Endothelial cell of umbilical vein (primary cell): ENCODE data around the gene SHISA8. TPM values are rescaled to one million over a fixed set of nuclear protein-coding genes. Genes with fewer than 3 reads are reported as not detected.

Experiments used
- BruUV-seq: library from RNA; stranded (reverse); fragments of 400-500 nt; replicated peaks from 2 replicates; lab custom pipeline; 2021; lab: Mats Ljungman, UMichigan
- CTCF ChIA-PET: fragments of 300-600, 350-600 bp; sonication (Branson Sonifier 250); formaldehyde crosslinking; loops from one replicate; lab custom pipeline; 2021; ENCODE audit warnings: antibody characterized with exemption, inconsistent platforms; lab: Charles Lee
- POLR2A ChIA-PET: fragments of 300-600, 350-600 bp; sonication (Branson Sonifier 250); formaldehyde crosslinking; loops from one replicate; lab custom pipeline; 2021; ENCODE audit warnings: antibody characterized with exemption, inconsistent platforms; lab: Charles Lee
- DNase-seq: peaks from one replicate; pipeline ENCODE4 v3.0.0-alpha.2; 2011; ENCODE audit warnings: low read depth, low spot score
- FAIRE-seq: peaks from 2 replicates; lab custom pipeline; 2011; peaks lifted over from hg19 to GRCh38; lab: Jason Lieb, UNC
- H2AFZ ChIP-seq: 2 replicates; pipeline ENCODE4 v1.6.0; 2012; ENCODE audit warnings: low read depth, low read length, control low read depth, inconsistent platforms
- H3K27ac ChIP-seq: 2 replicates; pipeline ENCODE4 v1.5.1; 2011; ENCODE audit warnings: low read depth, mild to moderate bottlenecking, control low read depth, low read length, moderate library complexity; ENCODE audit not compliant: insufficient read depth
- H3K27me3 ChIP-seq, 2 experiments: 2 replicates each; pipeline versions ENCODE4 v1.6.0 to v1.6.1; 2011; ENCODE audit warnings: low read length in 2 of 2, mixed read lengths in 1 of 2; ENCODE audit not compliant: control insufficient read depth in 2 of 2, insufficient read depth in 2 of 2
- H3K36me3 ChIP-seq, 2 experiments: 2 replicates in 1 of 2; 3 replicates in 1 of 2; pipeline ENCODE4 v1.5.1; 2011; ENCODE audit warnings: low read length in 2 of 2, mild to moderate bottlenecking in 1 of 2, moderate library complexity in 1 of 2; ENCODE audit not compliant: control insufficient read depth in 2 of 2, insufficient read depth in 2 of 2; ENCODE audit errors: extremely low read depth in 1 of 2
- H3K4me1 ChIP-seq: 3 replicates; pipeline ENCODE4 v1.5.1; 2011; ENCODE audit warnings: mild to moderate bottlenecking, low read length; ENCODE audit not compliant: control insufficient read depth, insufficient read depth; ENCODE audit errors: extremely low read depth
- H3K4me2 ChIP-seq: 2 replicates; pipeline ENCODE4 v1.6.1; 2011; ENCODE audit warnings: low read length, control low read depth, mixed read lengths; ENCODE audit not compliant: insufficient read depth
- H3K4me3 ChIP-seq, 3 experiments: fragments of 200-600 bp in 1 of 3; sonication (generic), shearing (Covaris generic) in 1 of 3; replicated peaks in 1 of 3; 2 replicates each; pipeline ENCODE4 v1.5.1; 2011 to 2016; ENCODE audit warnings: control low read depth in 3 of 3, low read length in 3 of 3, mild to moderate bottlenecking in 2 of 3, inconsistent platforms in 1 of 3, low read depth in 1 of 3, moderate library complexity in 1 of 3; ENCODE audit not compliant: insufficient read depth in 1 of 3
- H3K79me2 ChIP-seq: 2 replicates; pipeline ENCODE4 v1.6.0; 2012; ENCODE audit warnings: low read length, inconsistent platforms; ENCODE audit not compliant: control insufficient read depth, insufficient read depth
- H3K9ac ChIP-seq: replicated peaks from 2 replicates; pipeline ENCODE3; 2011; ENCODE audit warnings: low read length, control low read depth; ENCODE audit not compliant: insufficient read depth; ENCODE audit errors: extremely low read depth
- H3K9me1 ChIP-seq: replicated peaks from 3 replicates; pipeline ENCODE4 v1.6.0; 2011; ENCODE audit warnings: mild to moderate bottlenecking, low read length; ENCODE audit not compliant: control insufficient read depth, insufficient read depth; ENCODE audit errors: extremely low read depth
- H3K9me3 ChIP-seq: replicated peaks from 2 replicates; pipeline ENCODE4 v1.5.1; 2012; ENCODE audit warnings: low read length, inconsistent platforms; ENCODE audit not compliant: control insufficient read depth, insufficient read depth
- H4K20me1 ChIP-seq: replicated peaks from 2 replicates; pipeline ENCODE3; 2011; ENCODE audit warnings: mild to moderate bottlenecking, low read length; ENCODE audit not compliant: control insufficient read depth, insufficient read depth; ENCODE audit errors: extremely low read depth
- EZH2 ChIP-seq: IDR thresholded peaks from 2 replicates; pipeline ENCODE4 v1.6.1; 2012; ENCODE audit warnings: borderline replicate concordance, low read depth, mild to moderate bottlenecking, moderate library complexity, low read length, inconsistent platforms; ENCODE audit not compliant: severe bottlenecking
- JUN ChIP-seq: IDR thresholded peaks from 2 replicates; pipeline ENCODE4 v1.6.1; 2011; ENCODE audit warnings: borderline replicate concordance, low read depth; ENCODE audit not compliant: insufficient read length, insufficient read depth
- POLR2A ChIP-seq: IDR thresholded peaks from 2 replicates; pipeline ENCODE4 v1.6.1; 2012; ENCODE audit warnings: low read depth, mild to moderate bottlenecking, control low read depth, low read length
- dilution Hi-C: fragments of 300-500 bp; cut with MboI; formaldehyde crosslinking; loops from one replicate; pipeline ENCODE4 v1.15.0; 2019; ENCODE audit warnings: low sequenced_read_pairs; ENCODE audit not compliant: extremely low pct_ligation_motif_present
- intact Hi-C: fragments of 100-400 bp; cut with micrococcal nuclease; formaldehyde crosslinking; loops from one replicate; pipeline ENCODE4 v1.10.0; 2022
- polyA plus RNA-seq, 4 experiments: library from polyadenylated mRNA; depleted of rRNA in 3 of 4; stranded (reverse) in 3 of 4; unstranded in 1 of 4; fragments of >200 nt; gene quantifications; 2 replicates each; pipeline versions ENCODE4 v1.2.1 to v1.2.3, GENCODE V29; 2011 to 2012; ENCODE audit warnings: missing spikeins in 1 of 4
- total RNA-seq: library from RNA; stranded (reverse); gene quantifications from 2 replicates; pipeline ENCODE4 v1.2.3, GENCODE V29; 2021
- TF ChIP-seq, protein P1 (sequence below): IDR thresholded peaks from 2 replicates; pipeline ENCODE4 v1.6.1; 2011; ENCODE audit not compliant: insufficient read depth, insufficient read length
- TF ChIP-seq, protein P2 (sequence below), 2 donors: IDR thresholded peaks; 1 replicate in 1 of 2; 2 replicates in 1 of 2; pipeline ENCODE4 v1.5.1; 2011; ENCODE audit warnings: low read length in 2 of 2, mild to moderate bottlenecking in 2 of 2, moderate library complexity in 2 of 2, control low read depth in 1 of 2, inconsistent platforms in 1 of 2, low read depth in 1 of 2; ENCODE audit not compliant: insufficient read depth in 1 of 2; ENCODE audit errors: extremely low read depth in 1 of 2

Gene SHISA8
- total and polyA plus RNA-seq, 2 donors (not counting 3 experiments of a cell fraction or from before 2014, with no cell fraction given), result not detected

GRCh38 chr22:41927813-41928212 lies 12.9 kb upstream of the SHISA8 start:
- no peaks in the 10 kb centered on the region for H3K79me2 ChIP-seq
- no peaks in the 10 kb centered on the region for H4K20me1 ChIP-seq
- H3K27me3 ChIP-seq, result peaks cover 9 to 14% of the 10 kb centered on the region in 2 experiments
- BruUV-seq, result no TSS peak
- H3K9ac ChIP-seq, result no peak overlapping the region
- no peaks in the 10 kb centered on the region for H3K9me1 ChIP-seq
- DNase-seq (no peak), FAIRE-seq (no peak)
- POLR2A ChIA-PET, result no interaction called here
- TF ChIP-seq, protein P1, sequence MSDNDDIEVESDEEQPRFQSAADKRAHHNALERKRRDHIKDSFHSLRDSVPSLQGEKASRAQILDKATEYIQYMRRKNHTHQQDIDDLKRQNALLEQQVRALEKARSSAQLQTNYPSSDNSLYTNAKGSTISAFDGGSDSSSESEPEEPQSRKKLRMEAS, result no peak
- TF ChIP-seq POLR2A, result no peak
- dilution Hi-C loops (no loop called here), intact Hi-C loops (loop anchor here (2.0 kb wide), 1 partner anchor 13 kb away; no protein-coding TSS in a partner anchor)
- no peak overlapping the region for H3K4me2 ChIP-seq
- H3K4me1 ChIP-seq, result peaks cover 4% of the 10 kb centered on the region
- no peak overlapping the region for H3K4me3 ChIP-seq
- H3K36me3 ChIP-seq, result no peaks in the 10 kb centered on the region
- CTCF ChIA-PET, result interaction anchor here (1.4 to 5.6 kb wide), 2 partner anchors 13 to 42 kb away, joined by 3 to 62 read pairs; no protein-coding TSS in a partner anchor
- H3K27ac ChIP-seq, result no peak overlapping the region
- H2AFZ ChIP-seq, result no peak overlapping the region
- no peaks in the 10 kb centered on the region for H3K9me3 ChIP-seq

DNA sequence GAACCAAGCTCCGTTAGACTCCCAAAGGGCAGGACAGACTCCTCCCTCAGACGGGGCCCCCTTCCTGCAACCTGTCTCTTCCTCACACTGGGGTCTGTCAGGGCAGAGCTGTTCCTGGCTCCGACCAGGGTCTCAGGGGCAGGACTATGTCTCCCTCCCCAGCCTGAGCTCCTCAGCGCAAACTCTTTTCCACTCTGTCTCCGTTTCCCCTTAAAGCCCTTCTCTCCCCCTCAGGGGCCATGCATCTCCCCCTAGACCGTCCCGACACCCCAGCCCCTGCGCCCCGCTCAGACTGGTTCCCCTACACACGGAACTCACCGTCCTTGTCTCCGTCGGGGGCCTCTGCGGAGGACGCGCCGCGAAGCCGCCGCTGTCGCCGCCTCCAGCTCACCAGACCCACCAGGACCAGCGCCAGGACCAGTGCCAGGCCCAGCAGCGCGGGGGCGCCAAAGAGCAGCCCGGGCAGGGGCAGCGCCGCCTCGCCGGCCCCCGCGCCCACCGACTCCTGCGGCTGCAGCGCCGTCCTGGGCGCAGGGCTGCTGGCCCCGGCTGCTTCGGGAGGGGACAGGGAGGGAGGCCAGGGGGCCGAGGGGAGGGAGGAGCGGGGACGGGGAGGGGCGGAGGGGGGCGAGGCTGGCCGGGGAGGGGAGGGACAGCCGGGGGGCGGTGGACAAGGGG lies 11.0 kb upstream of the SHISA8 start:
- no peaks in the 10 kb centered on the region for H3K79me2 ChIP-seq
- no peak overlapping the region for H3K9ac ChIP-seq
- H3K9me1 ChIP-seq, result no peaks in the 10 kb centered on the region
- H3K4me1 ChIP-seq, result peaks cover 4% of the 10 kb centered on the region
- POLR2A ChIA-PET, result no interaction called here
- no peaks in the 10 kb centered on the region for H3K9me3 ChIP-seq
- no TSS peak for BruUV-seq
- peak; percentile 49 for DNase-seq
- H4K20me1 ChIP-seq, result no peaks in the 10 kb centered on the region
- H3K4me3 ChIP-seq, result peak overlapping the region in 1 of 3 experiments; percentile 19
- H3K36me3 ChIP-seq, result no peaks in the 10 kb centered on the region
- dilution Hi-C loops, result no loop called here
- no peak for FAIRE-seq
- peaks cover 9 to 14% of the 10 kb centered on the region in 2 experiments for H3K27me3 ChIP-seq
- peak overlapping the region; percentile 46 for H2AFZ ChIP-seq
- intact Hi-C loops, result loop anchor here (2.0 kb wide), 1 partner anchor 15 kb away; no protein-coding TSS in a partner anchor
- no peak overlapping the region for H3K4me2 ChIP-seq
- CTCF ChIA-PET, result interaction anchor here (0.6 to 5.6 kb wide), 33 partner anchors 8 to 518 kb away, joined by 3 to 62 read pairs (median 5); partner anchors contain the start of genes CCDC134, CENPM, SHISA8 and SREBF2
- TF ChIP-seq, protein P2, sequence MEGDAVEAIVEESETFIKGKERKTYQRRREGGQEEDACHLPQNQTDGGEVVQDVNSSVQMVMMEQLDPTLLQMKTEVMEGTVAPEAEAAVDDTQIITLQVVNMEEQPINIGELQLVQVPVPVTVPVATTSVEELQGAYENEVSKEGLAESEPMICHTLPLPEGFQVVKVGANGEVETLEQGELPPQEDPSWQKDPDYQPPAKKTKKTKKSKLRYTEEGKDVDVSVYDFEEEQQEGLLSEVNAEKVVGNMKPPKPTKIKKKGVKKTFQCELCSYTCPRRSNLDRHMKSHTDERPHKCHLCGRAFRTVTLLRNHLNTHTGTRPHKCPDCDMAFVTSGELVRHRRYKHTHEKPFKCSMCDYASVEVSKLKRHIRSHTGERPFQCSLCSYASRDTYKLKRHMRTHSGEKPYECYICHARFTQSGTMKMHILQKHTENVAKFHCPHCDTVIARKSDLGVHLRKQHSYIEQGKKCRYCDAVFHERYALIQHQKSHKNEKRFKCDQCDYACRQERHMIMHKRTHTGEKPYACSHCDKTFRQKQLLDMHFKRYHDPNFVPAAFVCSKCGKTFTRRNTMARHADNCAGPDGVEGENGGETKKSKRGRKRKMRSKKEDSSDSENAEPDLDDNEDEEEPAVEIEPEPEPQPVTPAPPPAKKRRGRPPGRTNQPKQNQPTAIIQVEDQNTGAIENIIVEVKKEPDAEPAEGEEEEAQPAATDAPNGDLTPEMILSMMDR (IDR thresholded peaks at IDR 0.05; ENCODE audit: extremely low read depth in 1 of 2, insufficient read depth in 1 of 2, low read depth in 1 of 2, low read length in 2 of 2), result peak; percentile 74 to 78
- no peak for TF ChIP-seq JUN
- TF ChIP-seq EZH2, result peak; percentile 85
- H3K27ac ChIP-seq, result no peak overlapping the region
